GM12801 (cell line): Measurements from ENCODE around the gene PTGER2.

Experiments
- TF ChIP-seq, protein P1 (sequence below): IDR thresholded peaks from one replicate; pipeline ENCODE4 v1.5.1; 2011; ENCODE audit warnings: control low read depth; ENCODE audit not compliant: insufficient read length; ENCODE audit errors: extremely low read depth

The PTGER2 gene

GRCh38 chr14:52342849-52343596 lies 28.9 kb downstream of the PTGER2 start:
- TF ChIP-seq, protein P1, sequence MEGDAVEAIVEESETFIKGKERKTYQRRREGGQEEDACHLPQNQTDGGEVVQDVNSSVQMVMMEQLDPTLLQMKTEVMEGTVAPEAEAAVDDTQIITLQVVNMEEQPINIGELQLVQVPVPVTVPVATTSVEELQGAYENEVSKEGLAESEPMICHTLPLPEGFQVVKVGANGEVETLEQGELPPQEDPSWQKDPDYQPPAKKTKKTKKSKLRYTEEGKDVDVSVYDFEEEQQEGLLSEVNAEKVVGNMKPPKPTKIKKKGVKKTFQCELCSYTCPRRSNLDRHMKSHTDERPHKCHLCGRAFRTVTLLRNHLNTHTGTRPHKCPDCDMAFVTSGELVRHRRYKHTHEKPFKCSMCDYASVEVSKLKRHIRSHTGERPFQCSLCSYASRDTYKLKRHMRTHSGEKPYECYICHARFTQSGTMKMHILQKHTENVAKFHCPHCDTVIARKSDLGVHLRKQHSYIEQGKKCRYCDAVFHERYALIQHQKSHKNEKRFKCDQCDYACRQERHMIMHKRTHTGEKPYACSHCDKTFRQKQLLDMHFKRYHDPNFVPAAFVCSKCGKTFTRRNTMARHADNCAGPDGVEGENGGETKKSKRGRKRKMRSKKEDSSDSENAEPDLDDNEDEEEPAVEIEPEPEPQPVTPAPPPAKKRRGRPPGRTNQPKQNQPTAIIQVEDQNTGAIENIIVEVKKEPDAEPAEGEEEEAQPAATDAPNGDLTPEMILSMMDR, result no peak

GRCh38 chr14:52346778-52347177 lies 32.7 kb downstream of the PTGER2 start:
- TF ChIP-seq, protein P1, result no peak

- TF ChIP-seq, protein P1, result no peak
Observed at GRCh38 chr14:52348279-52348678, 34.2 kb downstream of the PTGER2 start.

GRCh38 chr14:52348776-52349175 lies 34.7 kb downstream of the PTGER2 start:
- TF ChIP-seq, protein P1, result no peak

- TF ChIP-seq, protein P1, result no peak
Observed at GRCh38 chr14:52349731-52350130, 35.6 kb downstream of the PTGER2 start.

- TF ChIP-seq, protein P1, result no peak
Observed at GRCh38 chr14:52350445-52350844, 36.3 kb downstream of the PTGER2 start.

DNA sequence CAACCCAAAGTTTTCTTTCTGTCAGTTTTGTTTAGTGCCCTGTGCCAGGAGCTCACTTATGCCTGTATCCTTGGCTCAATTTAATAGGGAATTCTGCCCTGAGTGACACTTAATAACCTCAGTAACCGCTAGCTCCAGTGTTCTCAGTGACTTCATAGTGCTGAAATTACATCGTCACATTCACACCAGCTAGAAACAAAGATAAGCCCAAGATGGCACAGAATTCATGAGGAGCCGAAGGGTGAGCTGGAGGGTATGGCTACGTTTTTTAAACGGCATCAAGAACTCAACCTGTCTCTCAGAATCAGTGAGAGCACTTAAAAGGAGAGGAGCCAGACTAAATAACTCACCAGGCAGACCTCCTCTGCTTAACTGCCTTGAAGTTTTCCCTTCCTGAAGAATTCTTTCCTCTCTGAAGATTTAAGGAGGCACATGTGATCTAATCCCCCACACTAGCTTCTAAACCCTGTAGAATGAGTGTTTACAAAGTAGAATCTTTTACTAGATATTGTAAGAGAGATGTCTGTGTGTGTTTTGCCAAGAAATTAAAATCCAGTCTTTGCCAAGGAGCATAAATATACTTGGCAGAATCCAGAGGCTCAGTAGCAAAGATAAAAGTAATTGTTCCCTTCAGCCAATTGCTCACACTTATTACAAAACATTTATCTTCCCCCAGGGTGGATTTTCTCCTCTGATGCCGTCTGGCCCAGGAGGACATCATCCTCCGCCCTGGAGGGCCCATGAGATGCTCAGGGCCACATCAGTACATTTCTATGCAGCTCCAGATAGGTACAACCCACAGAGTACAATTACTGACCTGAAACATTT lies 37.3 kb downstream of the PTGER2 start:
- TF ChIP-seq, protein P1, result no peak
